GM18505 (cell line): Measurements from ENCODE around the gene KRTCAP2.

ENCODE experiments used
- ATAC-seq: cut with Tn5 transposase; IDR thresholded peaks from one replicate; pipeline ENCODE4 v1.9.1; 2021; ENCODE audit not compliant: unreplicated experiment
- POLR2A ChIP-seq: IDR thresholded peaks from 4 replicates; pipeline ENCODE4 v1.6.1; 2011; ENCODE audit warnings: borderline replicate concordance; ENCODE audit not compliant: insufficient read depth, insufficient read length; ENCODE audit errors: extremely low read depth

Gene KRTCAP2

DNA sequence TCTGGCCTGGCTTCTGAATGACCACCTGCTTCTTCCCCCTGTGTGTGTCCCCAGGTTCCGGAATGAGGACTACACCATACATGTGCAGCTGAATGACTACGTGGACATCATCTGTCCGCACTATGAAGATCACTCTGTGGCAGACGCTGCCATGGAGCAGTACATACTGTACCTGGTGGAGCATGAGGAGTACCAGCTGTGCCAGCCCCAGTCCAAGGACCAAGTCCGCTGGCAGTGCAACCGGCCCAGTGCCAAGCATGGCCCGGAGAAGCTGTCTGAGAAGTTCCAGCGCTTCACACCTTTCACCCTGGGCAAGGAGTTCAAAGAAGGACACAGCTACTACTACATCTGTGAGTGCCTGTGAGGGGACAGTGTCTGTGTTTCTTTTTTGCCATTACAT, 41.8 kb downstream of the KRTCAP2 start:
- ATAC-seq: no peak

GRCh38 chr1:155130272-155131006, 42.7 kb downstream of the KRTCAP2 start:
- TF ChIP-seq POLR2A: no peak
- no peak for ATAC-seq

More for the DNA sequence above, 41.8 kb downstream of the KRTCAP2 start:
- no peak for TF ChIP-seq POLR2A

DNA sequence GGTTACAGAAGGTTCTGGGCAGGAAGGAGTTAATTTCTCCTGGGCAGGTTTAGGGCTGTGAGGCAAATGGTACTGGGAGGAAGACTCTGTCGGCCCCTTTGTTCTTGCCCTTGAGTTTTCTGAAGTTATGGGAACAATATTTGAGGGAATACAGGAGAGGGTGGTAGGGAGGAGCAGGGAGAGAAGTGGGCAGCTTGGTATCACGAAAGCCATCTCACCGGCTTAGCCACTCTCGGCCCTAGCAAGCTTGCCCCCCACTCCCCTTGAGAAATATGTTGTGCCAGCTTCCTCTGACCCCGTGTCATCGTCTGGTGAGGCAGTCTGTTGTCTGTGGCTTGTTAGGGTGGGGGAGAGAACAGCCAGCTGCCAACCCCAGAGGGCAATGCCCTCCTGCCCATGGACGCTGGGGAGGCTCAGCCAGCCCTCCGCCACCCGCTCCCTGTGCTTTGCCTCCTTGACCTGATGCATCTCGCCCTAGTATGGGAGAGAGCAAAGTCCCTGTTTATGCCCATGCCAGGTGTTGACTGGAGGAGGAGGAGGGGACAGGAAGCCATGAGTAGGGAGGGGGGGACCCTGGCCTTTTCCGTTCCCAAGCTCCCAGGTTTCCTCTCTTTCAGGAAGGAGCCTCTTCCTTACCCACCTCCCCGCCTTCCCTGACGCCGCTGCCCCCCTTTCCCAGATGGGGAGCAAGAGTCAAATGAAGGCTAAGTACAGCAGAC, 44.2 kb downstream of the KRTCAP2 start:
- TF ChIP-seq POLR2A: no peak
- no peak for ATAC-seq

- TF ChIP-seq POLR2A: no peak
- ATAC-seq: no peak
Observed at GRCh38 chr1:155127967-155128754, 44.9 kb downstream of the KRTCAP2 start.

DNA sequence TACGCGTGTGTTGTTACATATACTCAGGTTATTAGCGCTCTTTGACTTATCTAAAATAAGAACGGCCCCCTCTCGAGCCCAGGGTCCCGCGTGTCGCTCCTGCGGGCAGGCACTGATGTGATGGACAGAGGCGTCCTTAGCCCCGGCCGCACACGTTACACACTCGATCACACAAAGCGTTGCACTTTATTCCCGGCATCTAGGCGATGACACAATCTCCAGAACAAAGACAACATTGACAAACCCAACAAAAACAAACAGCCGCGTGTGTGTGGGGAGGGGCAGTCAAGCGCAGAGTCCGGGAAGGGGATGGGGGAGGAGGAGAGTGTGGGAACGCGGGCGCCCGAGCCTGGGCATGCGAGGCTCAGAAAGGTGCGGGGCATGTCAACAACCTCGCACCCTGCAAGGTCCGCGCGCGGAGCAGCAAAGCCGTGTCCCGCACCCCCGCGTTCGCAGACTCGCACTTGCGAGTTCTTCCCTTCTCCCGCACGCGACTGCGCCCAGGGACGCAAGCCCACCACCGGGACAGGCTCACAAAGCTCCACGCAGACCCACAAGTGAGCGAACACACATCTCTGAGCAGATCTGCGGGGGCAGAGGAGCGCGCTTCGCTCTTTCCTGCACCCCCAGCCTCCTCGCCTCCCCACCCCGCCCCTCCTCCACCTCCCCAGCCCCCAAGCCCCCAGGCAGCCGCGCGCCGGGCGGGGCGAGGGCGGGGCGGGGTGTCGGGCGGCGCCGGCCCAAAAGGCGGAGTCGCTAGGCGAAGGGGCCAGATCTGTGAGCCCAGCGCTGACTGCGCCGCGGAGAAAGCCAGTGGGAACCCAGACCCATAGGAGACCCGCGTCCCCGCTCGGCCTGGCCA, 45.8 kb downstream of the KRTCAP2 start, which contains the start of gene EFNA1:
Gene EFNA1, plus strand, starts transcription at position 772 of the 862 bp plus-strand sequence. CDS start 102 bp downstream, outside the sequence.
- no peak for ATAC-seq
- TF ChIP-seq POLR2A: no peak

DNA sequence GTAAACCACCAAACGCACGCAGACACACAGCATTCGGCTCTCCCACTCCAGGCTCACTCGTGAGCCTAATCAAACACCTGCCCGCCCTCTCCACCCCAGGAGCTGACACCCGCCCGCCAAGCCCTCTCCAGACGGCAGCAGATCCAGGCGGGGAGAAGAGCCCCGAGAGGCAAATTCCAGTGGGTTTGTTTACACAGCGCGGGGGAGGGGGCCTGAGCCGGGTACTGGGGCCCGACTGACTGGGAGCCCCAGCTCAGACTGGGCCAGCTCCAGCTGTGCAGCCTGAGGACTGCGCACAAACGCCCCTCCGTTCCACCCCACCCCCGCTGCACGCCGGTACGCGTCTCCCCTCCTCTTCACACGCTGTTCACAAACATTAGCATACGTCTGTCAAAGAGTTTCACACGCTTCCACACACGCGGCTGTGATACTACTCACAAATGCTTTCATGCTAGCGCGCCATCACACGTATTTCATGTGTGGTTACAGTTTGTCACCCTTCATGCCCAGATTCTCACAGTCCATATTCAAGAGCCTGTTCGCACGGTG, 46.5 kb downstream of the KRTCAP2 start:
- no peak for TF ChIP-seq POLR2A
- no peak for ATAC-seq

GRCh38 chr1:155125946-155126555, 47.1 kb downstream of the KRTCAP2 start:
- no peak for TF ChIP-seq POLR2A
- ATAC-seq: no peak

- ATAC-seq: no peak
- no peak for TF ChIP-seq POLR2A
Observed at GRCh38 chr1:155125511-155125945, 47.6 kb downstream of the KRTCAP2 start.

- no peak for TF ChIP-seq POLR2A
- no peak for ATAC-seq
Observed at GRCh38 chr1:155124503-155125463, 48.3 kb downstream of the KRTCAP2 start.

- no peak for ATAC-seq
- no peak for TF ChIP-seq POLR2A
Observed at GRCh38 chr1:155123801-155124200, 49.3 kb downstream of the KRTCAP2 start.

GRCh38 chr1:155122308-155122707, 50.8 kb downstream of the KRTCAP2 start:
- TF ChIP-seq POLR2A: no peak
- ATAC-seq: no peak

DNA sequence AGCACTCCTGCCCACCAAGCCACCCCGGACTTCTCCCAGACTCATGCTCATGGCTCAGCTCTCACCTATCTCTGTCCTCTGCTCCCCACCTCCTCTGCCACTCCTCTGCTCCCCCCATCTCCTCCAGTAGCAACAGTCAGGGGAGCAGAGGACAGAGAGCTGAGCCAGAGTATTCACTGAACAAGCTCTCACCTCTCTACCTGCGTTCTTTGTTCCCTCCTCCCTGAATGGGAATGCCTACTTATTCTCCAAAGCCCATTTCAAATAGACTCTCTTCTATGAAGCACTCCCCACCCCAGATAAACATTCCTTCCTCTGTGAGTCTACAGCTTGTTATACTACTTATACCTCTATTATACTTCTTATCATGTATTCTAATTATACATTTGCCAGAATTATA, 51.9 kb downstream of the KRTCAP2 start:
- no peak for TF ChIP-seq POLR2A
- ATAC-seq: no peak

- no peak for TF ChIP-seq POLR2A
- no peak for ATAC-seq
Observed at GRCh38 chr1:155120253-155120652, 52.9 kb downstream of the KRTCAP2 start.
